ENCODE measurements around the gene GZMB.
A peak's percentile ranks its signal among the peaks of the same experiment; 100 is the strongest.

DNA sequence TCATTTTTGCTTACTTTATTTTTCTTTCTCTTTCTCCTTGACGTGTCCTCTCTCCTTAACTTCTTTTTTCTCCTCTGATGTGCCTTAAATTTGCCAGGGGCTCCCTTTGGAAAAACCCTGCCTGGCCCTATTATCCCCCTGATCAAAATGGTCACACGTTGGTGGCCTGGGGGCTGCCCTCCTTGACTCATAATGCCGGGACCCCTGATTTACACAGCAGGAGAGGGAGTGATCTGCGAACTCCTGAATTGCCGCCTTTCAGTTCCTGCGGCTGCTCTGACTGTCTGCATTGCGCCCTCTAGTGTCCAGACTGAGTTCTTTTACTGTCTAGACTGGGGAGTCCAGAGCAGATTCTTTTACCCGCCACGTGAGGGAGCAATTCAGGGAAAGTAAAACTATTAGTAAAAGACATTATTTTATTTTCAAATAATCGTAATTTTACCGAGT lies 44.8 kb upstream of the GZMB start:
- TF ChIP-seq, protein P1, sequence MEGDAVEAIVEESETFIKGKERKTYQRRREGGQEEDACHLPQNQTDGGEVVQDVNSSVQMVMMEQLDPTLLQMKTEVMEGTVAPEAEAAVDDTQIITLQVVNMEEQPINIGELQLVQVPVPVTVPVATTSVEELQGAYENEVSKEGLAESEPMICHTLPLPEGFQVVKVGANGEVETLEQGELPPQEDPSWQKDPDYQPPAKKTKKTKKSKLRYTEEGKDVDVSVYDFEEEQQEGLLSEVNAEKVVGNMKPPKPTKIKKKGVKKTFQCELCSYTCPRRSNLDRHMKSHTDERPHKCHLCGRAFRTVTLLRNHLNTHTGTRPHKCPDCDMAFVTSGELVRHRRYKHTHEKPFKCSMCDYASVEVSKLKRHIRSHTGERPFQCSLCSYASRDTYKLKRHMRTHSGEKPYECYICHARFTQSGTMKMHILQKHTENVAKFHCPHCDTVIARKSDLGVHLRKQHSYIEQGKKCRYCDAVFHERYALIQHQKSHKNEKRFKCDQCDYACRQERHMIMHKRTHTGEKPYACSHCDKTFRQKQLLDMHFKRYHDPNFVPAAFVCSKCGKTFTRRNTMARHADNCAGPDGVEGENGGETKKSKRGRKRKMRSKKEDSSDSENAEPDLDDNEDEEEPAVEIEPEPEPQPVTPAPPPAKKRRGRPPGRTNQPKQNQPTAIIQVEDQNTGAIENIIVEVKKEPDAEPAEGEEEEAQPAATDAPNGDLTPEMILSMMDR (CRISPR knock-in tag; IDR thresholded peaks at IDR 0.05) = peak; percentile 99
- TF ChIP-seq ZNF446 (CRISPR knock-in tag; IDR thresholded peaks at IDR 0.05) (peak; percentile 32; the same call in 1 of the 2 replicates), POLR2AphosphoS5 (IDR thresholded peaks at IDR 0.05; ENCODE audit: low read depth, low read length) (no peak), POLR2A (IDR thresholded peaks at IDR 0.05; ENCODE audit: insufficient read depth in 1 of 2, low read depth in 2 of 2, low read length in 2 of 2) (no peak), ZNF207 (IDR thresholded peaks at IDR 0.05; ENCODE audit: borderline replicate concordance) (no peak)
- TF ChIP-seq, protein P2, sequence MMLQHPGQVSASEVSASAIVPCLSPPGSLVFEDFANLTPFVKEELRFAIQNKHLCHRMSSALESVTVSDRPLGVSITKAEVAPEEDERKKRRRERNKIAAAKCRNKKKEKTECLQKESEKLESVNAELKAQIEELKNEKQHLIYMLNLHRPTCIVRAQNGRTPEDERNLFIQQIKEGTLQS (CRISPR knock-in tag; IDR thresholded peaks at IDR 0.05) = 0 out of 2 replicates have a peak, but pooled peaks have one; percentile 33
